ENCODE data around the gene CHRD. TPM values are rescaled to one million over a fixed set of nuclear protein-coding genes. Genes with fewer than 3 reads are reported as not detected.

Gene CHRD
- total RNA-seq, 1 experiment from 2014 or later = 1.8 TPM

DNA sequence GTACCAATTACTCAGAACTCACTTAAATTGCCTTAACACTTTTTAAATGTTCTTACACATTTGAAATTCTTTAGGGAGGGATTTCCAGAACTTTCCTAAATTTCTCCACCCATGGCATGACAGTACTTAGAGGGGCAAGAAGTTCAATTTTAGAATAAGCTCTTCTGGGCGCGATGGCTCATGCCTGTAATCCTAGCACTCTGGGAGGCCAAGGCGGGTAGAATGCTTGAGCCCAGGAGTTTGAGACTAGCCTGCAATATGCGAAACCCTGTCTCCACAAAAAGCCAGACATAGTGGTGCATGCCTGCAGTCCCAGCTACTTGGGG is 31.8 kb upstream of the CHRD start:
- WGBS (ENCODE audit: extremely low coverage, insufficient read length, low lambda C conversion rate) = no CpG with 5 or more reads among the region's 4 CpGs
- no peak overlapping the region for H3K27ac ChIP-seq (ENCODE audit: insufficient read length, low read depth, low read length)
- H3K9me3 Mint-ChIP-seq = no peaks in the 10 kb centered on the region
- no peaks in the 10 kb centered on the region for H3K79me1 ChIP-seq (ENCODE audit: insufficient read depth, low read depth, low read length, poor library complexity, severe bottlenecking)
- no peak overlapping the region for H3K14ac ChIP-seq (ENCODE audit: insufficient read depth, low read length)
- H4K91ac ChIP-seq (ENCODE audit: insufficient read length, low read depth, low read length) = no peak overlapping the region
- no peak overlapping the region for H2BK5ac ChIP-seq (ENCODE audit: insufficient read length, low read length)
- H3K4me1 Mint-ChIP-seq = peaks cover 15 to 21% of the 10 kb centered on the region in 2 experiments
- no peaks in the 10 kb centered on the region for H4K20me1 ChIP-seq (ENCODE audit: control insufficient read depth, insufficient read depth, insufficient read length)
- no peaks in the 10 kb centered on the region for H3K79me2 ChIP-seq (ENCODE audit: insufficient read depth, low read length)
- no peaks in the 10 kb centered on the region for H3K27me3 ChIP-seq (ENCODE audit: insufficient read depth, low read length)
- no peaks in the 10 kb centered on the region for H3K27me3 Mint-ChIP-seq (ENCODE audit: low read depth)
- no peak overlapping the region for H3K4ac ChIP-seq (ENCODE audit: low read depth, low read length)
- no peak overlapping the region for H3T11ph ChIP-seq (ENCODE audit: low read length)
- no peak for DNase-seq
- 0 out of 2 replicates have a peak, but pooled peaks cover 2% of the 10 kb centered on the region for H3K4me1 ChIP-seq (ENCODE audit: insufficient read depth, low read length)
- H3K36me3 Mint-ChIP-seq (ENCODE audit: insufficient read depth in 1 of 3, low read depth in 3 of 3) = peaks cover 12 to 42% (median 35%) of the 10 kb centered on the region in 3 experiments; a peak in 6 of 7 replicates
- H2BK20ac ChIP-seq (ENCODE audit: low read depth, low read length, poor library complexity, severe bottlenecking) = no peak overlapping the region
- no peak overlapping the region for H3K56ac ChIP-seq (ENCODE audit: insufficient read length, low read depth, low read length)
- H2BK15ac ChIP-seq (ENCODE audit: low read depth, low read length) = no peak overlapping the region
- H2AK5ac ChIP-seq (ENCODE audit: insufficient read length, low read length) = no peak overlapping the region
- no peak overlapping the region for H2BK12ac ChIP-seq (ENCODE audit: insufficient read length, low read depth, low read length)
- H2BK120ac ChIP-seq (ENCODE audit: low read depth, low read length, poor library complexity, severe bottlenecking) = no peak overlapping the region
- no peak overlapping the region for H3K18ac ChIP-seq (ENCODE audit: insufficient read length, low read depth, low read length)
- H4K5ac ChIP-seq (ENCODE audit: insufficient read length, low read depth, low read length) = no peak overlapping the region
- no peaks in the 10 kb centered on the region for H3K9me3 ChIP-seq (ENCODE audit: control insufficient read depth, low read depth, low read length)
- no peak overlapping the region for H2AFZ ChIP-seq (ENCODE audit: low read length)
- H3K4me2 ChIP-seq (ENCODE audit: insufficient read depth, insufficient read length, low read length) = no peak overlapping the region
- TF ChIP-seq, protein P1, sequence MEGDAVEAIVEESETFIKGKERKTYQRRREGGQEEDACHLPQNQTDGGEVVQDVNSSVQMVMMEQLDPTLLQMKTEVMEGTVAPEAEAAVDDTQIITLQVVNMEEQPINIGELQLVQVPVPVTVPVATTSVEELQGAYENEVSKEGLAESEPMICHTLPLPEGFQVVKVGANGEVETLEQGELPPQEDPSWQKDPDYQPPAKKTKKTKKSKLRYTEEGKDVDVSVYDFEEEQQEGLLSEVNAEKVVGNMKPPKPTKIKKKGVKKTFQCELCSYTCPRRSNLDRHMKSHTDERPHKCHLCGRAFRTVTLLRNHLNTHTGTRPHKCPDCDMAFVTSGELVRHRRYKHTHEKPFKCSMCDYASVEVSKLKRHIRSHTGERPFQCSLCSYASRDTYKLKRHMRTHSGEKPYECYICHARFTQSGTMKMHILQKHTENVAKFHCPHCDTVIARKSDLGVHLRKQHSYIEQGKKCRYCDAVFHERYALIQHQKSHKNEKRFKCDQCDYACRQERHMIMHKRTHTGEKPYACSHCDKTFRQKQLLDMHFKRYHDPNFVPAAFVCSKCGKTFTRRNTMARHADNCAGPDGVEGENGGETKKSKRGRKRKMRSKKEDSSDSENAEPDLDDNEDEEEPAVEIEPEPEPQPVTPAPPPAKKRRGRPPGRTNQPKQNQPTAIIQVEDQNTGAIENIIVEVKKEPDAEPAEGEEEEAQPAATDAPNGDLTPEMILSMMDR (conservative IDR thresholded peaks at IDR 0.05) = no peak
- no peak overlapping the region for H3K23ac ChIP-seq (ENCODE audit: insufficient read length, low read depth, low read length)
- H4K8ac ChIP-seq (replicated peaks; ENCODE audit: insufficient read length, low read depth, low read length) = no peak overlapping the region
- no peaks in the 10 kb centered on the region for H3K23me2 ChIP-seq (ENCODE audit: insufficient read length, low read depth, low read length, poor library complexity, severe bottlenecking)
- H3K4me3 Mint-ChIP-seq = no peak overlapping the region
- peak overlapping the region in 1 of 3 experiments; percentile 52; a peak in 1 of 7 replicates for H3K27ac Mint-ChIP-seq
- no peak overlapping the region for H3K9ac ChIP-seq (ENCODE audit: extremely low read depth, insufficient read length, low read length)
